ENCODE data around the gene RUNX2. TPM values are rescaled to one million over a fixed set of nuclear protein-coding genes. Genes with fewer than 3 reads are reported as not detected.

RUNX2 gene
- total and polyA plus RNA-seq, 4 donors: 0.09 to 1.5 (median 0.75) TPM

DNA sequence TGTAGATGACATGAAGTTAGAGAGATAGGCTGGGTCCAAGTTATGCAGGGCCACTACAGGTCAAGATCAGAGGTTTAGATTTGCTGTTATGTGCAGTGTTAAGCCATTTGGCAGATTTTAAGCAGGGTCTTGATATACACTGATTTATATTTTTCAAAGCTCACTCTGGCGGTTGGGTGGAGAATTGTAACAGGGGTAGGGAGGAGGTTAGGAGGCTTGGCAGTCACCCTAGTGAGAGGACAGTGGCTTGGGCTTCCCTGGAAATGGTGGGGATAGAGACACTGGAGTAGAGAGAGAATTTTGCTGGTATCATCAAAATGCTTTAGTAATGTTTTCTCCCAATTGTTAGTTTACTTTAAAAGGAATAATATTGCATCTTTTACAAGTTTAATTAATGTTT, 199.1 kb downstream of the RUNX2 start (continued):
- TF ChIP-seq SP1 (IDR thresholded peaks at IDR 0.05): no peak
- TF ChIP-seq GABPA (IDR thresholded peaks at IDR 0.05 in 1 of 2, conservative IDR thresholded peaks at IDR 0.05 in 1 of 2): no peak
- TF ChIP-seq, protein P1, sequence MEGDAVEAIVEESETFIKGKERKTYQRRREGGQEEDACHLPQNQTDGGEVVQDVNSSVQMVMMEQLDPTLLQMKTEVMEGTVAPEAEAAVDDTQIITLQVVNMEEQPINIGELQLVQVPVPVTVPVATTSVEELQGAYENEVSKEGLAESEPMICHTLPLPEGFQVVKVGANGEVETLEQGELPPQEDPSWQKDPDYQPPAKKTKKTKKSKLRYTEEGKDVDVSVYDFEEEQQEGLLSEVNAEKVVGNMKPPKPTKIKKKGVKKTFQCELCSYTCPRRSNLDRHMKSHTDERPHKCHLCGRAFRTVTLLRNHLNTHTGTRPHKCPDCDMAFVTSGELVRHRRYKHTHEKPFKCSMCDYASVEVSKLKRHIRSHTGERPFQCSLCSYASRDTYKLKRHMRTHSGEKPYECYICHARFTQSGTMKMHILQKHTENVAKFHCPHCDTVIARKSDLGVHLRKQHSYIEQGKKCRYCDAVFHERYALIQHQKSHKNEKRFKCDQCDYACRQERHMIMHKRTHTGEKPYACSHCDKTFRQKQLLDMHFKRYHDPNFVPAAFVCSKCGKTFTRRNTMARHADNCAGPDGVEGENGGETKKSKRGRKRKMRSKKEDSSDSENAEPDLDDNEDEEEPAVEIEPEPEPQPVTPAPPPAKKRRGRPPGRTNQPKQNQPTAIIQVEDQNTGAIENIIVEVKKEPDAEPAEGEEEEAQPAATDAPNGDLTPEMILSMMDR (IDR thresholded peaks at IDR 0.05; ENCODE audit: low read depth, low read length, missing input control): no peak

DNA sequence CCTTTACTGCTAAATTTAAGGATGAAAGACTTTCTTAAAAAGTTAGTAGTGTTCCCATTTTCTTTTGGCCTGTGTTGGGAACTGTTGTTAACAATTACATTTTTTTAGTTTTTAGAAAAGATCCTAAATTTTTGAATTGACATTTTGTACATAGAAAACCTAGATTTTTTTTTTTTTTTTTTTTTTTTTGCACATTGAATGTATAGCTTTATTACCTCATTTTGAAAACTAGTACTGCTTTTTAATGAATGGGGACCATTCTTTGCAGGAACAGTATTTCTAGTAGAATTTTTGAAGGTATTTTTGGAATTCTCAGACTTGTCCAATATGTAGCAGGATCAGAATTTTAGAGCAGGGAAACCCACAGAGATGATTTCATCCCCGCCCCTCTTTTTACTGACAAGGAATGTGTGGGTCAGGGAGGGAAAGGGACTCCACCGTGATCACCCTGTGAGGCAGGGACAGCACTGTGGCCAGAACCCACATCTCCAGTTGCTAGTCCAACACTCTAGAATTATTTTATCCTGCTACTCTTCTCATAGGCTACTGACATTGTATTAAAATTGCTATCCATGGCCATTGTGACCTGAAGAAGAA, 204.0 kb downstream of the RUNX2 start:
- Histone ChIP-seq H3K36me3 (ENCODE audit: control insufficient read depth in 4 of 4, insufficient read depth in 3 of 4, low read depth in 1 of 4, low read length in 3 of 4) (no peaks in the 10 kb centered on the region), H3K9ac (ENCODE audit: low read depth in 1 of 2, low read length in 2 of 2) (no peak overlapping the region), H3K27me3 (ENCODE audit: control insufficient read depth in 4 of 4, insufficient read depth in 4 of 4, low read length in 3 of 4) (no peaks in the 10 kb centered on the region), H3K27ac (ENCODE audit: low read depth in 1 of 2, low read length in 2 of 2) (no peak overlapping the region), H3K9me3 (ENCODE audit: control insufficient read depth in 4 of 4, low read length in 3 of 4) (no peaks in the 10 kb centered on the region), H3K4me1 (ENCODE audit: control insufficient read depth in 4 of 4, insufficient read depth in 4 of 4, low read length in 3 of 4) (peaks cover 0 to 4% (median 0%) of the 10 kb centered on the region in 4 donors), H3K4me3 (ENCODE audit: low read depth in 1 of 3, low read length in 3 of 3) (no peak overlapping the region)
- DNase-seq (ENCODE audit: low spot score): no peak
- WGBS: 96% methylated on average over 2 of the region's 2 CpGs
- TF ChIP-seq FOXA1 (IDR thresholded peaks at IDR 0.05) (no peak), HNF4G (IDR thresholded peaks at IDR 0.05) (no peak), TAF1 (conservative IDR thresholded peaks at IDR 0.05) (no peak), YY1 (IDR thresholded peaks at IDR 0.05) (no peak), HNF4A (conservative IDR thresholded peaks at IDR 0.05) (no peak), RAD21 (IDR thresholded peaks at IDR 0.05) (no peak), JUND (IDR thresholded peaks at IDR 0.05) (no peak), EGR1 (IDR thresholded peaks at IDR 0.05; ENCODE audit: low read depth in 2 of 2) (no peak), GABPA (IDR thresholded peaks at IDR 0.05 in 1 of 2, conservative IDR thresholded peaks at IDR 0.05 in 1 of 2) (no peak), FOXA2 (IDR thresholded peaks at IDR 0.05) (no peak)
- TF ChIP-seq, protein P2, sequence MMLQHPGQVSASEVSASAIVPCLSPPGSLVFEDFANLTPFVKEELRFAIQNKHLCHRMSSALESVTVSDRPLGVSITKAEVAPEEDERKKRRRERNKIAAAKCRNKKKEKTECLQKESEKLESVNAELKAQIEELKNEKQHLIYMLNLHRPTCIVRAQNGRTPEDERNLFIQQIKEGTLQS (IDR thresholded peaks at IDR 0.05): no peak
- TF ChIP-seq, protein P3, sequence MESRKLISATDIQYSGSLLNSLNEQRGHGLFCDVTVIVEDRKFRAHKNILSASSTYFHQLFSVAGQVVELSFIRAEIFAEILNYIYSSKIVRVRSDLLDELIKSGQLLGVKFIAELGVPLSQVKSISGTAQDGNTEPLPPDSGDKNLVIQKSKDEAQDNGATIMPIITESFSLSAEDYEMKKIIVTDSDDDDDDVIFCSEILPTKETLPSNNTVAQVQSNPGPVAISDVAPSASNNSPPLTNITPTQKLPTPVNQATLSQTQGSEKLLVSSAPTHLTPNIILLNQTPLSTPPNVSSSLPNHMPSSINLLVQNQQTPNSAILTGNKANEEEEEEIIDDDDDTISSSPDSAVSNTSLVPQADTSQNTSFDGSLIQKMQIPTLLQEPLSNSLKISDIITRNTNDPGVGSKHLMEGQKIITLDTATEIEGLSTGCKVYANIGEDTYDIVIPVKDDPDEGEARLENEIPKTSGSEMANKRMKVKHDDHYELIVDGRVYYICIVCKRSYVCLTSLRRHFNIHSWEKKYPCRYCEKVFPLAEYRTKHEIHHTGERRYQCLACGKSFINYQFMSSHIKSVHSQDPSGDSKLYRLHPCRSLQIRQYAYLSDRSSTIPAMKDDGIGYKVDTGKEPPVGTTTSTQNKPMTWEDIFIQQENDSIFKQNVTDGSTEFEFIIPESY (IDR thresholded peaks at IDR 0.05): no peak
- TF ChIP-seq, protein P4, sequence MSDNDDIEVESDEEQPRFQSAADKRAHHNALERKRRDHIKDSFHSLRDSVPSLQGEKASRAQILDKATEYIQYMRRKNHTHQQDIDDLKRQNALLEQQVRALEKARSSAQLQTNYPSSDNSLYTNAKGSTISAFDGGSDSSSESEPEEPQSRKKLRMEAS (IDR thresholded peaks at IDR 0.05): no peak
- TF ChIP-seq, protein P5, sequence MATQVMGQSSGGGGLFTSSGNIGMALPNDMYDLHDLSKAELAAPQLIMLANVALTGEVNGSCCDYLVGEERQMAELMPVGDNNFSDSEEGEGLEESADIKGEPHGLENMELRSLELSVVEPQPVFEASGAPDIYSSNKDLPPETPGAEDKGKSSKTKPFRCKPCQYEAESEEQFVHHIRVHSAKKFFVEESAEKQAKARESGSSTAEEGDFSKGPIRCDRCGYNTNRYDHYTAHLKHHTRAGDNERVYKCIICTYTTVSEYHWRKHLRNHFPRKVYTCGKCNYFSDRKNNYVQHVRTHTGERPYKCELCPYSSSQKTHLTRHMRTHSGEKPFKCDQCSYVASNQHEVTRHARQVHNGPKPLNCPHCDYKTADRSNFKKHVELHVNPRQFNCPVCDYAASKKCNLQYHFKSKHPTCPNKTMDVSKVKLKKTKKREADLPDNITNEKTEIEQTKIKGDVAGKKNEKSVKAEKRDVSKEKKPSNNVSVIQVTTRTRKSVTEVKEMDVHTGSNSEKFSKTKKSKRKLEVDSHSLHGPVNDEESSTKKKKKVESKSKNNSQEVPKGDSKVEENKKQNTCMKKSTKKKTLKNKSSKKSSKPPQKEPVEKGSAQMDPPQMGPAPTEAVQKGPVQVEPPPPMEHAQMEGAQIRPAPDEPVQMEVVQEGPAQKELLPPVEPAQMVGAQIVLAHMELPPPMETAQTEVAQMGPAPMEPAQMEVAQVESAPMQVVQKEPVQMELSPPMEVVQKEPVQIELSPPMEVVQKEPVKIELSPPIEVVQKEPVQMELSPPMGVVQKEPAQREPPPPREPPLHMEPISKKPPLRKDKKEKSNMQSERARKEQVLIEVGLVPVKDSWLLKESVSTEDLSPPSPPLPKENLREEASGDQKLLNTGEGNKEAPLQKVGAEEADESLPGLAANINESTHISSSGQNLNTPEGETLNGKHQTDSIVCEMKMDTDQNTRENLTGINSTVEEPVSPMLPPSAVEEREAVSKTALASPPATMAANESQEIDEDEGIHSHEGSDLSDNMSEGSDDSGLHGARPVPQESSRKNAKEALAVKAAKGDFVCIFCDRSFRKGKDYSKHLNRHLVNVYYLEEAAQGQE (IDR thresholded peaks at IDR 0.05): no peak
- TF ChIP-seq, protein P1 (IDR thresholded peaks at IDR 0.05; ENCODE audit: low read depth, low read length, missing input control): no peak

Data from liver (tissue), 9 donors.